ENCODE results near the gene PRAF2. TPM values are rescaled to one million over a fixed set of nuclear protein-coding genes. Genes with fewer than 3 reads are reported as not detected.

PRAF2 gene
- total and polyA plus RNA-seq, 2 of the 13 experiments (the other 11 are each of a cell fraction or from before 2014, with no cell fraction given) = 0.33 to 2.6 TPM

- TF ChIP-seq CEBPG (CRISPR knock-in tag; IDR thresholded peaks at IDR 0.05) = no peak
- TF ChIP-seq NCOR1 (IDR thresholded peaks at IDR 0.05; ENCODE audit: borderline replicate concordance, low read length) = no peak
- TF ChIP-seq NFATC3 (CRISPR knock-in tag; IDR thresholded peaks at IDR 0.05) = no peak
- no peak for TF ChIP-seq ZNF296 (CRISPR knock-in tag; conservative IDR thresholded peaks at IDR 0.05)
- TF ChIP-seq JDP2 (CRISPR knock-in tag; IDR thresholded peaks at IDR 0.05; ENCODE audit: borderline replicate concordance) = no peak
- TF ChIP-seq ZBTB8A (CRISPR knock-in tag; IDR thresholded peaks at IDR 0.05; ENCODE audit: borderline replicate concordance, low read depth) = no peak
- TF ChIP-seq ZNF383 (CRISPR knock-in tag; IDR thresholded peaks at IDR 0.05; ENCODE audit: borderline replicate concordance) = no peak
- no peak for TF ChIP-seq ZNF567 (CRISPR knock-in tag; IDR thresholded peaks at IDR 0.05; ENCODE audit: borderline replicate concordance)
- no peak for TF ChIP-seq HNF4G (IDR thresholded peaks at IDR 0.05; ENCODE audit: borderline replicate concordance, low read depth, low read length)
- TF ChIP-seq HNF4G (CRISPR knock-in tag; IDR thresholded peaks at IDR 0.05; ENCODE audit: borderline replicate concordance, low read depth) = no peak
- no peak for TF ChIP-seq SOX13 (IDR thresholded peaks at IDR 0.05)
- TF ChIP-seq SOX13 (CRISPR knock-in tag; conservative IDR thresholded peaks at IDR 0.05 in 1 of 2, IDR thresholded peaks at IDR 0.05 in 1 of 2) = no peak
- TF ChIP-seq GLMP (CRISPR knock-in tag; IDR thresholded peaks at IDR 0.05; ENCODE audit: borderline replicate concordance) = no peak
- TF ChIP-seq TMF1 (CRISPR knock-in tag; IDR thresholded peaks at IDR 0.05; ENCODE audit: low read depth) = no peak
- TF ChIP-seq BHLHE40 (IDR thresholded peaks at IDR 0.05; ENCODE audit: low read length) = no peak
- TF ChIP-seq KDM5B (CRISPR knock-in tag; IDR thresholded peaks at IDR 0.05; ENCODE audit: borderline replicate concordance) = 0 out of 2 replicates have a peak, but pooled peaks have one; percentile 11
- no peak for TF ChIP-seq TEF (CRISPR knock-in tag; IDR thresholded peaks at IDR 0.05)
- no peak for TF ChIP-seq MAFF (IDR thresholded peaks at IDR 0.05; ENCODE audit: low read depth, low read length)
- TF ChIP-seq ZBTB46 (CRISPR knock-in tag; IDR thresholded peaks at IDR 0.05; ENCODE audit: borderline replicate concordance) = no peak
- no peak for TF ChIP-seq ZEB1 (IDR thresholded peaks at IDR 0.05; ENCODE audit: insufficient replicate concordance, low read depth)
- 0 out of 2 replicates have a peak, but pooled peaks have one; percentile 32 for TF ChIP-seq KLF6 (CRISPR knock-in tag; IDR thresholded peaks at IDR 0.05)
- TF ChIP-seq PPARG (CRISPR knock-in tag; conservative IDR thresholded peaks at IDR 0.05) = 0 out of 2 replicates have a peak, but pooled peaks have one; percentile 16
- TF ChIP-seq EP300 (IDR thresholded peaks at IDR 0.05; ENCODE audit: low read depth in 2 of 2, low read length in 2 of 2) = no peak
- TF ChIP-seq EP300 (CRISPR knock-in tag; IDR thresholded peaks at IDR 0.05; ENCODE audit: borderline replicate concordance) = no peak
- no peak for TF ChIP-seq ZNF33B (CRISPR knock-in tag; IDR thresholded peaks at IDR 0.05)
- TF ChIP-seq ZNF17 (CRISPR knock-in tag; IDR thresholded peaks at IDR 0.05) = no peak
- no peak for TF ChIP-seq EZH2 (conservative IDR thresholded peaks at IDR 0.05; ENCODE audit: low read depth, low read length)
Measured at GRCh38 chrX:49100704-49101628, 27.2 kb upstream of the PRAF2 start (continued).
